Measurements from ENCODE around the gene USP27X.

GRCh38 chrX:49884290-49884862 is 5.1 kb downstream of the USP27X start:
- TF ChIP-seq CTCF (IDR thresholded peaks at IDR 0.05) (peak in 3 of 4 experiments; percentile 25 to 71 (median 26)), POLR2AphosphoS5 (IDR thresholded peaks at IDR 0.05) (no peak)
